Pancreas (tissue), 10 donors: ENCODE results near the gene UROS. TPM values are rescaled to one million over a fixed set of nuclear protein-coding genes. Genes with fewer than 3 reads are reported as not detected.

Source experiments
- ATAC-seq, 4 donors: fragments of 200-7000 bp; cut with Tn5 transposase; one replicate each; pipeline versions ENCODE4 v1.8.0 to v1.9.1; 2020; ENCODE audit warnings: mild to moderate bottlenecking in 4 of 4, moderate library complexity in 4 of 4
- DNase-seq, 6 donors: peaks; one replicate each; pipeline ENCODE4 v3.0.0-alpha.2; 2020
- FAIRE-seq: peaks from 2 replicates; lab custom pipeline; 2012; peaks lifted over from hg19 to GRCh38; lab: Jason Lieb, UNC
- H3K27ac ChIP-seq, 4 donors: fragments of 200-600 bp; sonication (generic); 1 replicate in 3 of 4; 2 replicates in 1 of 4; pipeline versions ENCODE4 v1.5.0 to v1.8.0; 2020
- H3K27me3 ChIP-seq, 4 donors: fragments of 200-600 bp; one replicate each; pipeline ENCODE4 v1.8.0; 2021
- H3K36me3 ChIP-seq, 3 donors: fragments of 200-600 bp; sonication (generic) in 1 of 3; one replicate each; pipeline versions ENCODE4 v1.5.0 to v1.8.0; 2020 to 2021
- H3K4me1 ChIP-seq, 3 donors: fragments of 200-600 bp; one replicate each; pipeline ENCODE4 v1.8.0; 2021
- H3K4me3 ChIP-seq, 4 donors: fragments of 200-600 bp; sonication (generic) in 2 of 4; one replicate each; pipeline versions ENCODE4 v1.5.0 to v1.8.0; 2020 to 2021
- H3K9me3 ChIP-seq, 4 donors: fragments of 200-600 bp; one replicate each; pipeline ENCODE4 v1.8.0; 2021
- CTCF ChIP-seq, 4 donors: fragments of 200-600 bp; sonication (generic) in 3 of 4; IDR thresholded peaks; one replicate each; pipeline versions ENCODE4 v1.5.0 to v1.8.0; 2021; ENCODE audit warnings: antibody characterized with exemption in 4 of 4
- WGBS, 2 donors: extraction: QIAGEN DNeasy Blood & Tissue Kit; methylation state at CpG; one replicate each; pipeline ENCODE4 v1.1.7; 2013; 5-methylcytosine and 5-hydroxymethylcytosine counted together
- intact Hi-C, 3 donors: fragments of 100-400 bp; cut with DNase I; formaldehyde crosslinking; loops; one replicate each; pipeline versions ENCODE4 v1.11.1 to v1.14.2; 2022
- polyA plus RNA-seq, 2 donors: library from polyadenylated mRNA; stranded (reverse); fragments of 200-250 nt; gene quantifications; one replicate each; pipeline ENCODE4 v1.2.3, GENCODE V29; 2013
- total RNA-seq, 6 donors: library from RNA; stranded (reverse); fragmentation: NEBNext Ultra II Directional in 4 of 6; extraction: Animal tissue kit (Norgen Biotek cat#: 25700) in 4 of 6; gene quantifications; one replicate each; pipeline versions ENCODE4 v1.2.1 to v1.2.4, GENCODE V29; 2021 to 2023
- donor health status: healthy with polysubstance abuse.
- donor health status: DM: no; HTN: no; CAD: no; lungs with moderate emphysema.
- donor health status: DM: no; HTN: no; CAD: no.
- donor health status: control.
- donor health status: control.
- donor health status: Bipolar disorder and iron deficiency.
- donor health status: DM: yes; HTN: yes; CAD: no.
- donor health status: DM: no; HTN: no; CAD: no.
- donor health status: DM: no; HTN: no; CAD: no.
- donor health status: DM: yes; HTN: yes; CAD: no.

UROS gene
- total and polyA plus RNA-seq, 8 donors = 12.8 to 34.4 (median 19.0) TPM

DNA sequence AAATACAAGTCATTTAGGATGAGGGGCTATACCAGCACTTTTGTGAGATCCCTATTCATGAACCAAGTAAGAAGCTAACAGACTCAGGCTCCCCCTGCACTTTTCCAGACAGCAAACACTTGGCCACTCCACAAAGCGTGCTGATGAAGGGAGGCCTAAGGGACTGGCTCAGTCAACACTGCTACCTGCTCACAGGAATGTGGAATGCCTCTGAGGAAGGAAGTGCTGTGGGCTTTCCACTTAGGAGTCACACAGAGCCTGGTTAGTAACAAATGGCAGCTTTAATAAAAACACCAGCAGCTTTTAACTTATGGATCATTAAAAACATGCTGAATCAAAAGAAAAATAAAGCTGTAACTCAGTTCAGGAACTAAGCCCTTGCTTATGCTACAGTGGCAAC, 15.0 kb downstream of the UROS start:
- FAIRE-seq = no peak
- DNase-seq = no peak
- no peak overlapping the region for H3K27ac ChIP-seq
- no peak for ATAC-seq
- TF ChIP-seq CTCF (IDR thresholded peaks at IDR 0.05) = no peak
- intact Hi-C loops = no loop called here
- 89 to 100% methylated on average over 1 of the region's 1 CpG for WGBS, 2 donors
- H3K4me1 ChIP-seq = peaks cover 7 to 10% (median 10%) of the 10 kb centered on the region in 3 donors
- H3K4me3 ChIP-seq = no peak overlapping the region
- no peaks in the 10 kb centered on the region for H3K27me3 ChIP-seq
- H3K36me3 ChIP-seq = peaks cover 0 to 17% (median 3%) of the 10 kb centered on the region in 3 donors
- no peaks in the 10 kb centered on the region for H3K9me3 ChIP-seq

DNA sequence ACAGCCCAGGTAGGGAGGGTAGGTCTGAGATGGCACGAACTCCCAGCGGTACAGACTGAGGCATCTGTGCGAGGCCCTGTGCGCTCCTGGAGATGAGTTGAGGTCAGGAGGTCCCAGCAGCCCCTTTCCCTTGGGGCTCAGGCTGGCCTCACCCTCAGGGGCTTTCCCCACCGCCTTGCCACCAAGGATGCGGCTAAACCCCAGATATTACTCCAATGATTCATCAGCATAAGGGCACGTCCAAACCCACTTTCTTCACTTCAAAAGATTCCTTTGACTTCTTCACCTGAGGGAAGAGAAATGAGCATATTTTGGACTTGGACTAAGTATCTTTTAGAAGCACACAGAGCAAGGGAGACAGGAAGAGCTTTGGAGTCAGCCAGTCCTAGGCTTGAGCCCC, 20.3 kb downstream of the UROS start:
- H3K9me3 ChIP-seq = no peaks in the 10 kb centered on the region

GRCh38 chr10:125802131-125802530, 20.9 kb downstream of the UROS start:
- ATAC-seq (no peak), DNase-seq (no peak), FAIRE-seq (no peak)
- H3K27ac ChIP-seq = no peak overlapping the region
- WGBS, 2 donors = 88 to 90% methylated on average over 5 of the region's 5 CpGs
- intact Hi-C loops = no loop called here
- H3K4me3 ChIP-seq = no peak overlapping the region
- no peaks in the 10 kb centered on the region for H3K9me3 ChIP-seq
- peaks cover 0 to 17% (median 3%) of the 10 kb centered on the region in 3 donors for H3K36me3 ChIP-seq
- H3K27me3 ChIP-seq = no peaks in the 10 kb centered on the region
- H3K4me1 ChIP-seq = peaks cover 7 to 15% (median 14%) of the 10 kb centered on the region in 3 donors
- TF ChIP-seq CTCF (IDR thresholded peaks at IDR 0.05) = no peak

More for the DNA sequence above, 20.3 kb downstream of the UROS start:
- H3K4me1 ChIP-seq = peaks cover 7 to 12% (median 10%) of the 10 kb centered on the region in 3 donors
- H3K36me3 ChIP-seq = peaks cover 0 to 17% (median 3%) of the 10 kb centered on the region in 3 donors
- no peak for TF ChIP-seq CTCF (IDR thresholded peaks at IDR 0.05)
- WGBS, 2 donors = 96 to 97% methylated on average over 7 of the region's 7 CpGs
- FAIRE-seq (no peak), ATAC-seq (no peak), DNase-seq (no peak)
- no peak overlapping the region for H3K4me3 ChIP-seq
- H3K27ac ChIP-seq = no peak overlapping the region
- no peaks in the 10 kb centered on the region for H3K27me3 ChIP-seq
- intact Hi-C loops = no loop called here

DNA sequence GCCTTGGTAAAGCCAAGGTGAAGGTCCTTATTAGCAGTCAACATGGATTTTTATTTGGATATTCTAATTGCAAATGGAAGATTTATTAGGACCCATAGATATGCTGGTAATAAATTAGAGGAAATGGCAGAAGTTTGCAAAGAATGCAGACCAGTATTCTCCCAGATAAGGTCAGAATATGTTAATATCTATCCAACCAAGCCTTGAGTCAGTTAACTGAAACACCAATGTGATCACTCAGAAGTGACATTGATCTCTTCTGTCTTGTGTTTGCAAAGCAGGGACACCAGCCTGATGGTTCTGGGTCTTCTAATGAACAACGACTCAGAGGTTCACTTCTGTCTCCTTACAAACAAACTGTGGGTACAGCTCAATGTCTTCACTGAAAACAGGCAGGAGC, 21.5 kb downstream of the UROS start:
- ATAC-seq (no peak), FAIRE-seq (no peak), DNase-seq (no peak)
- peaks cover 7 to 15% (median 14%) of the 10 kb centered on the region in 3 donors for H3K4me1 ChIP-seq
- 70 to 78% methylated on average over 1 of the region's 1 CpG for WGBS, 2 donors
- no peaks in the 10 kb centered on the region for H3K27me3 ChIP-seq
- no peaks in the 10 kb centered on the region for H3K9me3 ChIP-seq
- TF ChIP-seq CTCF (IDR thresholded peaks at IDR 0.05) = no peak
- intact Hi-C loops = no loop called here
- H3K4me3 ChIP-seq = no peak overlapping the region
- no peak overlapping the region for H3K27ac ChIP-seq
- H3K36me3 ChIP-seq = peaks cover 0 to 11% (median 3%) of the 10 kb centered on the region in 3 donors

DNA sequence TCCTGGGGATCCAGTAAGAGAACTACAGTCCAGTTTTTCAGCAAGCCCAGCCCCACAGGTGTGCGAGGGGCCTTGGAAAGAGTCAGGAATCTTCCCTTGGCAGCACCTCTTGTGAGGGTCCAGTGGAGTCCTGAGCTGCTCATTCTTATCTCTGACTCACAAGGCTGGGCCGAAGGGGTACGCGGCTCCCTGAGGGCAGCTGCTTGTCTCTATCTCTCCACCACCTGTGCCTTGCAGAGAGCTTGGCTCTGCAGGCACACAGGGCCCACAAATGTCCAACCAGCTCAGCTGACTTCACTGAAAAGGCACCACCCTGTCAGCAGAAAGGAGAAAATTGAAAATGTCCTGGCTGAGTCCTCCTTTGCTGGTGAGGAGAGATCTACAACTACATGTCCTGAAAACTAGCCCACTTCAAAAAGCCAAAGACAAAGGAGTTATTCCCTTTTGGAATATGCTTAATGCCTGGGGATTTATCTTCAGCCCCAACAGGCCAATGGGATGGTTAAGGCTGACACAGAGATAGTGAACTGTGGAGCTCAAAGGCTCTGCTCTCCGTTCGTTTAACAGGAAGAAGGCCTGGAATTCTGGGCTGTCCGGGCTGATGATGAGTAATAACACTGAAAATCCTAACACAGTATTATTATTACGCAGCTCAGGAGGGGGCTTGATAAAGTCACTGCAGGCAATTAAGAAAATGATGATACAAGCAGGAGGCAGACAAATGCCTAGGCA, 23.4 kb downstream of the UROS start:
- Histone ChIP-seq H3K4me3 (no peak overlapping the region), H3K27me3 (no peaks in the 10 kb centered on the region), H3K9me3 (no peaks in the 10 kb centered on the region), H3K36me3 (peaks cover 0 to 3% (median 0%) of the 10 kb centered on the region in 3 donors), H3K4me1 (peaks cover 7 to 15% (median 14%) of the 10 kb centered on the region in 3 donors), H3K27ac (no peak overlapping the region)
- TF ChIP-seq CTCF (IDR thresholded peaks at IDR 0.05) = no peak
- ATAC-seq (no peak), DNase-seq (no peak), FAIRE-seq (no peak)
- intact Hi-C loops = no loop called here
- 78 to 82% methylated on average over 8 of the region's 8 CpGs for WGBS, 2 donors
